ENCODE results near the gene RTL10.

The RTL10 gene

DNA sequence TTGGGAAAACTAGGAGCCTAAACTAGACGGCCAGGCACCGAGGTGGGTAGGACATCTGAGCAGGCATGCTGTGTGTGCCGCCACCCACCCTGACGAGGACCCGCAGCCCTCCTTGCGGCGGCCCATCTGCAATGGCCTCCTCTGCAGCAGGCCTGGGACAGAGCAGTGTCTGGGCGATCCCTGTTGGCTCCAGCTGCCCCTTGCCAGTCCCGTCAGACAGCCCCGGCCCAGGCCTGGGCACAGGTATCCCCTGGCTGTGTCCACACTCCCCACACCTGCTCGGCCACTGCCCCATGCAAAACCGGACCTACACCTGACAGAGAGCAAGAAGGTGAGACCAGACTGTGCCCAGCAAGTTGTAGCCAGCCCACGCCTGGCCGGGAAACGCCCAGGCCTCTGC is 38.7 kb upstream of the RTL10 start:
- H3K4me2 ChIP-seq (ENCODE audit: low read length), result no peak overlapping the region
- no peaks in the 10 kb centered on the region for H3K9me3 ChIP-seq (ENCODE audit: control insufficient read depth, low read length)
- no peak overlapping the region for H3K27ac ChIP-seq
- no peak overlapping the region for H2AFZ ChIP-seq
- H3K4me3 ChIP-seq (ENCODE audit: low read depth, low read length), result no peak overlapping the region
- H3K36me3 ChIP-seq (ENCODE audit: control insufficient read depth, insufficient read depth, low read length), result no peaks in the 10 kb centered on the region
- H3K79me2 ChIP-seq, result no peaks in the 10 kb centered on the region
- peaks cover 24% of the 10 kb centered on the region for H3K4me1 ChIP-seq
- no peaks in the 10 kb centered on the region for H3K27me3 ChIP-seq (ENCODE audit: control insufficient read depth, insufficient read depth, low read length)
- TF ChIP-seq, protein P1, sequence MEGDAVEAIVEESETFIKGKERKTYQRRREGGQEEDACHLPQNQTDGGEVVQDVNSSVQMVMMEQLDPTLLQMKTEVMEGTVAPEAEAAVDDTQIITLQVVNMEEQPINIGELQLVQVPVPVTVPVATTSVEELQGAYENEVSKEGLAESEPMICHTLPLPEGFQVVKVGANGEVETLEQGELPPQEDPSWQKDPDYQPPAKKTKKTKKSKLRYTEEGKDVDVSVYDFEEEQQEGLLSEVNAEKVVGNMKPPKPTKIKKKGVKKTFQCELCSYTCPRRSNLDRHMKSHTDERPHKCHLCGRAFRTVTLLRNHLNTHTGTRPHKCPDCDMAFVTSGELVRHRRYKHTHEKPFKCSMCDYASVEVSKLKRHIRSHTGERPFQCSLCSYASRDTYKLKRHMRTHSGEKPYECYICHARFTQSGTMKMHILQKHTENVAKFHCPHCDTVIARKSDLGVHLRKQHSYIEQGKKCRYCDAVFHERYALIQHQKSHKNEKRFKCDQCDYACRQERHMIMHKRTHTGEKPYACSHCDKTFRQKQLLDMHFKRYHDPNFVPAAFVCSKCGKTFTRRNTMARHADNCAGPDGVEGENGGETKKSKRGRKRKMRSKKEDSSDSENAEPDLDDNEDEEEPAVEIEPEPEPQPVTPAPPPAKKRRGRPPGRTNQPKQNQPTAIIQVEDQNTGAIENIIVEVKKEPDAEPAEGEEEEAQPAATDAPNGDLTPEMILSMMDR (IDR thresholded peaks at IDR 0.05), result no peak
- H3K9ac ChIP-seq, result no peak overlapping the region

DNA sequence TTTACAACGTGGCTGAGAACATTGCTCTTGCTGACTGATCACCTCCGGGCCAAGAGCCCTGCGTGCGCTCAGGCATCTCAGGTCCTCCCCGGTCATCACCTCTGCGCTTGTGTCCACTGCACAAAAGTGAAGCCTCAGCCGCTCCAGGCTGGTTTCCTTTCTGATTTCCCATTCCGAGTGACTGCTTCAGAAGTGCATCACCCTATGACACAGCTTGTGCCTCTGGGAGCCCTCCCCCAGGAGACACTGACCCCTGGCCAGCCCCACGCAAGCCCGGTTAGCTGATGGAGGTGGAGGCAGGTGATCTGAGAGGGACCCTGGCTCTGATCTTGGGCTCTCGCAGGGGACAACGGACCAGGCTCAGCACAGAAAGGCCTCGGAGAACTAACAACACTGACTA is 38.3 kb upstream of the RTL10 start:
- H3K36me3 ChIP-seq (ENCODE audit: control insufficient read depth, insufficient read depth, low read length), result no peaks in the 10 kb centered on the region

DNA sequence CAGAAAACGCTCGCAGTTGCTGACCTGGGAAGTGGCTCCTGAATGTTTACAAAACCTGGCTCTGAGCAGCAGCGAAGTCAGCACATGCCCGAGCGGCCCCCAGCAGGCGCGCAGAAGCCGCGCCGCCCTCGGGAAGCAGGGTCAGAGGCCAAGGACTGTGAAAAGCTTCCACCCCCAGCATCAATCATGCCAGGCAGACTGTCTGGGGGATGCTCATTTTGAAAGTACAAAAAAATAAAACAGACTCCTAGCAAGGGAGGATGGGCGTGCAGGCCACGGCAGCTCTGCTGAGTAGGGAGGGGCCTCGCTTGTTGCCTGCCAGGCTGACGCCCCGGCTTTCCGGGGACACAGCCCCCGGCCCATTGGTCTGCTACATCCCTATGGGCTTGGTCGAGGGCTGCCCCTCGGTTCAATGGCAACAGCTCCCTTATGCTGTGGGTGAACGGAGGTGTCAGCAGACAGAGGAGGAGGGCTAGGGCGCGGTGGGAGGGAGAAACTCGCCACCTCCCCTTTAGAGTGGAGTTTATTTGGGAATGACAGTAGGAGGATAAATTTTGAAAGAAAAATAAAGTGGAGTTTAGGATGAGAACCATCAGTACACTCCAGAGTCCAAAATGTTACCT is 37.7 kb upstream of the RTL10 start:
- H3K27ac ChIP-seq, result peak overlapping the region; percentile 84
- TF ChIP-seq, protein P1 (IDR thresholded peaks at IDR 0.05), result no peak

More for the DNA sequence above, 38.3 kb upstream of the RTL10 start:
- H3K27ac ChIP-seq, result peak overlapping the region; percentile 84
- no peaks in the 10 kb centered on the region for H3K79me2 ChIP-seq
- no peak overlapping the region for H3K9ac ChIP-seq
- H3K4me1 ChIP-seq, result peaks cover 24% of the 10 kb centered on the region
- no peaks in the 10 kb centered on the region for H3K27me3 ChIP-seq (ENCODE audit: control insufficient read depth, insufficient read depth, low read length)
- H3K4me3 ChIP-seq (ENCODE audit: low read depth, low read length), result no peak overlapping the region
- H2AFZ ChIP-seq, result no peak overlapping the region
- TF ChIP-seq, protein P1 (IDR thresholded peaks at IDR 0.05), result no peak
- H3K4me2 ChIP-seq (ENCODE audit: low read length), result peak overlapping the region; percentile 67
- H3K9me3 ChIP-seq (ENCODE audit: control insufficient read depth, low read length), result no peaks in the 10 kb centered on the region

DNA sequence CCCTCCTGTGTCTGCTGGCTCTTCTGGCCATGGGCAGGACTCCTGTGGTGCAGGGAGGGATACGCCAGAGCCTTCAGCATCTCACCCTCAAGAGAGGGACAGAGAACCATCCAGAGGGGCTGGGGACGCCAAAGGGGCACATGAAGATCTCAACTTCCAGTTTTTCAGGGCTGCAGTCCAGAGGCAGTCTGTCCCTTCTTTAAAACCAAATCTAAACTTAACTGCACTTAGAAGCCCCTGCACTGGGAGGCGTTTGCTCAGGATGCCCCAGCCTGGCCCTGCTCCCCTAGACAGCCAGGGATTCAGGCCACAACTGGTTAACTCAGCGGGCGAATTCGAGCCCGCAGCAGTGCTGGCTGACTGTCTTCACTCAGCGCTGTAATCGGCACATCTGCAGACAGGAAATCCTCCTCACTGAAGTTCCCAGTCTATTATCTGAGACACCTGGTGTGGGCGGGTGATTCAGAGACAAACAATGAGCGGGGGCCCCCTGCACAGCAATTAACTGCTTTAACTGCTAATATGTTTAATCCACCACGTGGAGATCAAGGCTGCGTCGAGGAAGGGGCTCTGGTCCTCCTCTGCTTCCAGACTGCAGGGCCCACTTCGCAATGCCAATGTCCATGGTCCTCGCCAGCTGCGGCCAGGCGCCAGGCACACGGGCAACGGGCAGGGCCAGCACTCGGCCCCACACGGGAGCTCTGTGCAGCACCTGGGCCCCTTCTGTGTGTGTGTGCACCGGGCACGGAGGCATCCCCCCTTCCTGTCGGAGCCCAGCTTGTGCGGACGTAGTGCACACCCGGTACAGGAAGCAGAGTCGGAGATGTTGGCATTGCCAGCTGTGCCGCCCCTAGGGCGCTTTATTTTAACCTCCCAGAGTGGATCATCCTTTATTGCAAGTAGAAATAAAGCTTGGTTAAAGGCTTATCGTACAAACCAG is 36.9 kb upstream of the RTL10 start:
- peak overlapping the region; percentile 20 for H2AFZ ChIP-seq
- H3K4me1 ChIP-seq, result peaks cover 27% of the 10 kb centered on the region
- H3K4me2 ChIP-seq (ENCODE audit: low read length), result peak overlapping the region; percentile 67
- H3K9ac ChIP-seq, result no peak overlapping the region
- no peaks in the 10 kb centered on the region for H3K27me3 ChIP-seq (ENCODE audit: control insufficient read depth, insufficient read depth, low read length)
- H3K4me3 ChIP-seq (ENCODE audit: low read depth, low read length), result peak overlapping the region; percentile 35
- no peaks in the 10 kb centered on the region for H3K79me2 ChIP-seq
- H3K9me3 ChIP-seq (ENCODE audit: control insufficient read depth, low read length), result no peaks in the 10 kb centered on the region
- H3K36me3 ChIP-seq (ENCODE audit: control insufficient read depth, insufficient read depth, low read length), result no peaks in the 10 kb centered on the region
- H3K27ac ChIP-seq, result peak overlapping the region; percentile 84
- TF ChIP-seq, protein P1 (IDR thresholded peaks at IDR 0.05), result no peak

More for the DNA sequence above, 37.7 kb upstream of the RTL10 start:
- Histone ChIP-seq H3K27me3 (ENCODE audit: control insufficient read depth, insufficient read depth, low read length) (no peaks in the 10 kb centered on the region), H3K9me3 (ENCODE audit: control insufficient read depth, low read length) (no peaks in the 10 kb centered on the region), H3K4me3 (ENCODE audit: low read depth, low read length) (peak overlapping the region; percentile 35), H2AFZ (peak overlapping the region; percentile 20), H3K36me3 (ENCODE audit: control insufficient read depth, insufficient read depth, low read length) (no peaks in the 10 kb centered on the region), H3K4me2 (ENCODE audit: low read length) (peak overlapping the region; percentile 67), H3K79me2 (no peaks in the 10 kb centered on the region), H3K9ac (no peak overlapping the region), H3K4me1 (peaks cover 24% of the 10 kb centered on the region)
